ENCODE data around the gene ATRN.
"Not testable (repeated sequence)": the region's sequence is repeated elsewhere in the genome, so short reads cannot be mapped to it uniquely, and the experiment has no call there.

The ATRN gene

GRCh38 chr20:3603108-3603507 lies 132.3 kb downstream of the ATRN start:
- Histone ChIP-seq H2AFZ (ENCODE audit: low read length, unreplicated experiment) (no peak overlapping the region), H3K36me3 (ENCODE audit: insufficient read depth, low read length) (peaks cover 19% of the 10 kb centered on the region), H3K27me3 (ENCODE audit: insufficient read depth, low read length) (no peaks in the 10 kb centered on the region), H3K4me3 (ENCODE audit: low read depth, low read length) (no peak overlapping the region), H3K79me2 (ENCODE audit: control insufficient read depth, insufficient read depth, low read length, unreplicated experiment) (no peaks in the 10 kb centered on the region), H3K4me1 (ENCODE audit: control insufficient read depth, insufficient read depth, low read length, unreplicated experiment) (no peaks in the 10 kb centered on the region), H3K27ac (ENCODE audit: low read depth, low read length) (no peak overlapping the region)

- not testable (repeated sequence) for H3K27ac ChIP-seq (ENCODE audit: low read depth, low read length); H3K4me3 ChIP-seq (ENCODE audit: low read depth, low read length); H3K4me1 ChIP-seq (ENCODE audit: control insufficient read depth, insufficient read depth, low read length, unreplicated experiment); H2AFZ ChIP-seq (ENCODE audit: low read length, unreplicated experiment); H3K79me2 ChIP-seq (ENCODE audit: control insufficient read depth, insufficient read depth, low read length, unreplicated experiment); H3K27me3 ChIP-seq (ENCODE audit: insufficient read depth, low read length)
- peaks cover 10% of the 10 kb centered on the region; the same call in 1 of the 2 replicates for H3K36me3 ChIP-seq (ENCODE audit: insufficient read depth, low read length)
Measured at GRCh38 chr20:3605386-3605886, 134.6 kb downstream of the ATRN start.

GRCh38 chr20:3606021-3606420 lies 135.2 kb downstream of the ATRN start:
- no peaks in the 10 kb centered on the region for H3K27me3 ChIP-seq (ENCODE audit: insufficient read depth, low read length)
- H3K4me1 ChIP-seq (ENCODE audit: control insufficient read depth, insufficient read depth, low read length, unreplicated experiment) = no peaks in the 10 kb centered on the region
- H3K4me3 ChIP-seq (ENCODE audit: low read depth, low read length) = no peak overlapping the region

GRCh38 chr20:3611901-3612300 lies 141.1 kb downstream of the ATRN start:
- no peak overlapping the region for H2AFZ ChIP-seq (ENCODE audit: low read length, unreplicated experiment)
- no peak overlapping the region for H3K4me3 ChIP-seq (ENCODE audit: low read depth, low read length)
- H3K79me2 ChIP-seq (ENCODE audit: control insufficient read depth, insufficient read depth, low read length, unreplicated experiment) = no peaks in the 10 kb centered on the region
- H3K36me3 ChIP-seq (ENCODE audit: insufficient read depth, low read length) = no peaks in the 10 kb centered on the region
- H3K4me1 ChIP-seq (ENCODE audit: control insufficient read depth, insufficient read depth, low read length, unreplicated experiment) = peaks cover 11% of the 10 kb centered on the region
- no peak overlapping the region for H3K27ac ChIP-seq (ENCODE audit: low read depth, low read length)
- H3K27me3 ChIP-seq (ENCODE audit: insufficient read depth, low read length) = no peaks in the 10 kb centered on the region

More at GRCh38 chr20:3606021-3606420, 135.2 kb downstream of the ATRN start:
- peaks cover 8% of the 10 kb centered on the region; the same call in 1 of the 2 replicates for H3K36me3 ChIP-seq (ENCODE audit: insufficient read depth, low read length)
- H3K27ac ChIP-seq (ENCODE audit: low read depth, low read length) = no peak overlapping the region
- no peaks in the 10 kb centered on the region for H3K79me2 ChIP-seq (ENCODE audit: control insufficient read depth, insufficient read depth, low read length, unreplicated experiment)
- H2AFZ ChIP-seq (ENCODE audit: low read length, unreplicated experiment) = no peak overlapping the region

- Histone ChIP-seq H3K27ac (ENCODE audit: low read depth, low read length) (no peak overlapping the region), H3K4me1 (ENCODE audit: control insufficient read depth, insufficient read depth, low read length, unreplicated experiment) (peaks cover 13% of the 10 kb centered on the region), H3K36me3 (ENCODE audit: insufficient read depth, low read length) (no peaks in the 10 kb centered on the region)
Measured at GRCh38 chr20:3612795-3613572, 142.2 kb downstream of the ATRN start.

GRCh38 chr20:3613821-3614440 lies 143.1 kb downstream of the ATRN start:
- Histone ChIP-seq H3K27ac (ENCODE audit: low read depth, low read length) (no peak overlapping the region), H3K36me3 (ENCODE audit: insufficient read depth, low read length) (no peaks in the 10 kb centered on the region), H2AFZ (ENCODE audit: low read length, unreplicated experiment) (no peak overlapping the region), H3K4me3 (ENCODE audit: low read depth, low read length) (no peak overlapping the region), H3K4me1 (ENCODE audit: control insufficient read depth, insufficient read depth, low read length, unreplicated experiment) (peaks cover 13% of the 10 kb centered on the region), H3K27me3 (ENCODE audit: insufficient read depth, low read length) (no peaks in the 10 kb centered on the region), H3K79me2 (ENCODE audit: control insufficient read depth, insufficient read depth, low read length, unreplicated experiment) (no peaks in the 10 kb centered on the region)

More at GRCh38 chr20:3612795-3613572, 142.2 kb downstream of the ATRN start:
- Histone ChIP-seq H3K4me3 (ENCODE audit: low read depth, low read length) (no peak overlapping the region), H3K79me2 (ENCODE audit: control insufficient read depth, insufficient read depth, low read length, unreplicated experiment) (no peaks in the 10 kb centered on the region), H2AFZ (ENCODE audit: low read length, unreplicated experiment) (no peak overlapping the region), H3K27me3 (ENCODE audit: insufficient read depth, low read length) (no peaks in the 10 kb centered on the region)

- Histone ChIP-seq H2AFZ (ENCODE audit: low read length, unreplicated experiment) (no peak overlapping the region), H3K4me3 (ENCODE audit: low read depth, low read length) (no peak overlapping the region)
Measured at GRCh38 chr20:3614466-3614865, 143.6 kb downstream of the ATRN start.

GRCh38 chr20:3615171-3615840 lies 144.5 kb downstream of the ATRN start:
- H3K27me3 ChIP-seq (ENCODE audit: insufficient read depth, low read length); H3K36me3 ChIP-seq (ENCODE audit: insufficient read depth, low read length); H3K4me3 ChIP-seq (ENCODE audit: low read depth, low read length); H3K27ac ChIP-seq (ENCODE audit: low read depth, low read length); H3K79me2 ChIP-seq (ENCODE audit: control insufficient read depth, insufficient read depth, low read length, unreplicated experiment); H2AFZ ChIP-seq (ENCODE audit: low read length, unreplicated experiment): not testable (repeated sequence)
- peaks cover 13% of the 10 kb centered on the region for H3K4me1 ChIP-seq (ENCODE audit: control insufficient read depth, insufficient read depth, low read length, unreplicated experiment)

More at GRCh38 chr20:3614466-3614865, 143.6 kb downstream of the ATRN start:
- Histone ChIP-seq H3K27me3 (ENCODE audit: insufficient read depth, low read length) (no peaks in the 10 kb centered on the region), H3K36me3 (ENCODE audit: insufficient read depth, low read length) (no peaks in the 10 kb centered on the region), H3K27ac (ENCODE audit: low read depth, low read length) (no peak overlapping the region), H3K4me1 (ENCODE audit: control insufficient read depth, insufficient read depth, low read length, unreplicated experiment) (peaks cover 13% of the 10 kb centered on the region), H3K79me2 (ENCODE audit: control insufficient read depth, insufficient read depth, low read length, unreplicated experiment) (no peaks in the 10 kb centered on the region)

- H3K36me3 ChIP-seq (ENCODE audit: insufficient read depth, low read length) = no peaks in the 10 kb centered on the region
- no peaks in the 10 kb centered on the region for H3K79me2 ChIP-seq (ENCODE audit: control insufficient read depth, insufficient read depth, low read length, unreplicated experiment)
- H3K27me3 ChIP-seq (ENCODE audit: insufficient read depth, low read length) = no peaks in the 10 kb centered on the region
- peaks cover 13% of the 10 kb centered on the region for H3K4me1 ChIP-seq (ENCODE audit: control insufficient read depth, insufficient read depth, low read length, unreplicated experiment)
- H2AFZ ChIP-seq (ENCODE audit: low read length, unreplicated experiment) = no peak overlapping the region
- H3K4me3 ChIP-seq (ENCODE audit: low read depth, low read length) = no peak overlapping the region
- no peak overlapping the region for H3K27ac ChIP-seq (ENCODE audit: low read depth, low read length)
Measured at GRCh38 chr20:3616250-3616649, 145.4 kb downstream of the ATRN start.

GRCh38 chr20:3621111-3621510 lies 150.3 kb downstream of the ATRN start:
- no peaks in the 10 kb centered on the region for H3K27me3 ChIP-seq (ENCODE audit: insufficient read depth, low read length)
- H3K79me2 ChIP-seq (ENCODE audit: control insufficient read depth, insufficient read depth, low read length, unreplicated experiment) = no peaks in the 10 kb centered on the region
- peaks cover 8% of the 10 kb centered on the region for H3K4me1 ChIP-seq (ENCODE audit: control insufficient read depth, insufficient read depth, low read length, unreplicated experiment)
- no peak overlapping the region for H3K27ac ChIP-seq (ENCODE audit: low read depth, low read length)
- no peak overlapping the region for H3K4me3 ChIP-seq (ENCODE audit: low read depth, low read length)
- no peak overlapping the region for H2AFZ ChIP-seq (ENCODE audit: low read length, unreplicated experiment)
- no peaks in the 10 kb centered on the region for H3K36me3 ChIP-seq (ENCODE audit: insufficient read depth, low read length)

All from ACC112 (cell line).